IMR-90 (cell line): ENCODE measurements around the gene ID3. TPM values are rescaled to one million over a fixed set of nuclear protein-coding genes. Genes with fewer than 3 reads are reported as not detected.

Experiments
- ATAC-seq: fragments of 200-7000 bp; cut with Tn5 transposase; 2 replicates; pipeline ENCODE4 v1.9.1; 2020; ENCODE audit warnings: low read depth, mild to moderate bottlenecking, moderate library complexity
- BruUV-seq: library from RNA; stranded (reverse); fragments of 400-500 nt; replicated peaks from 2 replicates; lab custom pipeline; 2021; lab: Mats Ljungman, UMichigan
- CTCF ChIA-PET: fragments of 300-600 bp; formaldehyde crosslinking; extraction: SDS; loops from one replicate; lab custom pipeline; 2021; ENCODE audit warnings: antibody characterized with exemption; lab: Yijun Ruan, JAX
- POLR2A ChIA-PET: fragments of 300-600 bp; sonication (Branson Sonifier 250); formaldehyde crosslinking; loops from one replicate; lab custom pipeline; 2022; ENCODE audit warnings: antibody characterized with exemption; ENCODE audit not compliant: unreplicated experiment; lab: Charles Lee
- DNase-seq: peaks from one replicate; pipeline ENCODE4 v3.0.0; 2013
- H2AFZ ChIP-seq: replicated peaks from 2 replicates; pipeline ENCODE3; 2013; ENCODE audit warnings: low read length, mild to moderate bottlenecking; ENCODE audit not compliant: poor library complexity
- H2AK5ac ChIP-seq: 2 replicates; pipeline ENCODE4 v1.6.1; 2013; ENCODE audit warnings: low read depth, low read length, inconsistent platforms
- H2AK9ac ChIP-seq: replicated peaks from 2 replicates; pipeline ENCODE3; 2013; ENCODE audit warnings: mild to moderate bottlenecking, low read depth, low read length, moderate library complexity; ENCODE audit not compliant: poor library complexity
- H2BK120ac ChIP-seq: 2 replicates; pipeline ENCODE4 v1.6.1; 2013; ENCODE audit warnings: low read depth, low read length, inconsistent platforms
- H2BK15ac ChIP-seq: 3 replicates; pipeline ENCODE4 v1.6.1; 2013; ENCODE audit warnings: low read depth, low read length, inconsistent platforms
- H2BK20ac ChIP-seq: 2 replicates; pipeline ENCODE4 v1.6.1; 2013; ENCODE audit warnings: low read depth, mild to moderate bottlenecking, inconsistent platforms, low read length, moderate library complexity
- H2BK5ac ChIP-seq: 2 replicates; pipeline ENCODE4 v1.6.1; 2013; ENCODE audit warnings: mild to moderate bottlenecking, low read depth, low read length, inconsistent platforms; ENCODE audit not compliant: poor library complexity, severe bottlenecking
- H3K14ac ChIP-seq: replicated peaks from 2 replicates; pipeline ENCODE4 v1.6.1; 2013; ENCODE audit warnings: low read depth, low read length, inconsistent platforms
- H3K18ac ChIP-seq: 2 replicates; pipeline ENCODE4 v1.6.1; 2013; ENCODE audit warnings: low read depth, low read length, control low read depth
- H3K23ac ChIP-seq: 2 replicates; pipeline ENCODE4 v1.6.1; 2013; ENCODE audit warnings: low read depth, low read length, inconsistent platforms
- H3K27ac ChIP-seq: 2 replicates; pipeline ENCODE4 v1.5.1; 2013; ENCODE audit warnings: mild to moderate bottlenecking, control low read depth, low read length; ENCODE audit not compliant: insufficient read depth
- H3K27me3 ChIP-seq: 2 replicates; pipeline ENCODE4 v1.6.1; 2013; ENCODE audit warnings: low read length; ENCODE audit not compliant: control insufficient read depth, insufficient read depth
- H3K36me3 ChIP-seq: 2 replicates; pipeline ENCODE4 v1.6.1; 2013; ENCODE audit warnings: low read length, mixed read lengths; ENCODE audit not compliant: control insufficient read depth, insufficient read depth
- H3K4ac ChIP-seq: 2 replicates; pipeline ENCODE4 v1.6.1; 2013; ENCODE audit warnings: low read depth, low read length, inconsistent platforms
- H3K4me1 ChIP-seq: 2 replicates; pipeline ENCODE4 v1.6.1; 2013; ENCODE audit warnings: low read length, mixed read lengths; ENCODE audit not compliant: control insufficient read depth, insufficient read depth
- H3K4me2 ChIP-seq: 2 replicates; pipeline ENCODE4 v1.6.1; 2013; ENCODE audit warnings: low read depth, mild to moderate bottlenecking, control low read depth, low read length, moderate library complexity
- H3K4me3 ChIP-seq: 2 replicates; pipeline ENCODE4 v1.5.1; 2013; ENCODE audit warnings: low read depth, mild to moderate bottlenecking, control low read depth, low read length, moderate library complexity; ENCODE audit not compliant: insufficient read depth
- H3K56ac ChIP-seq: 2 replicates; pipeline ENCODE4 v1.6.1; 2013; ENCODE audit warnings: low read length, inconsistent platforms; ENCODE audit not compliant: insufficient read depth; ENCODE audit errors: extremely low read depth
- H3K79me1 ChIP-seq, 2 experiments: 2 replicates each; pipeline ENCODE4 v1.6.1; 2013; ENCODE audit warnings: low read length in 2 of 2, inconsistent platforms in 1 of 2, low read depth in 1 of 2
- H3K9ac ChIP-seq: 2 replicates; pipeline ENCODE4 v1.6.1; 2013; ENCODE audit warnings: low read depth, low read length, control low read depth
- H3K9me1 ChIP-seq: 2 replicates; pipeline ENCODE4 v1.6.1; 2013; ENCODE audit warnings: low read length, inconsistent platforms; ENCODE audit not compliant: insufficient read depth
- H3K9me3 ChIP-seq: 2 replicates; pipeline ENCODE4 v1.6.1; 2013; ENCODE audit warnings: low read length; ENCODE audit not compliant: control insufficient read depth, insufficient read depth
- H4K20me1 ChIP-seq: 2 replicates; pipeline ENCODE4 v1.6.1; 2013; ENCODE audit warnings: low read length, inconsistent platforms; ENCODE audit not compliant: insufficient read depth
- H4K5ac ChIP-seq: 2 replicates; pipeline ENCODE4 v1.6.1; 2013; ENCODE audit warnings: mild to moderate bottlenecking, low read depth, low read length, control low read depth
- H4K8ac ChIP-seq, 2 experiments: 2 replicates each; pipeline ENCODE4 v1.6.1; 2013; ENCODE audit warnings: low read depth in 2 of 2, low read length in 2 of 2, control low read depth in 1 of 2, inconsistent platforms in 1 of 2
- H4K91ac ChIP-seq: 2 replicates; pipeline ENCODE4 v1.6.1; 2013; ENCODE audit warnings: low read depth, low read length, inconsistent platforms; ENCODE audit not compliant: insufficient read depth
- CEBPB ChIP-seq: IDR thresholded peaks from 2 replicates; pipeline ENCODE4 v1.6.1; 2012; ENCODE audit warnings: low read depth, low read length, improper control_type of control experiment
- CTCF ChIP-seq: conservative IDR thresholded peaks from 2 replicates; pipeline ENCODE4 v1.5.1; 2012; ENCODE audit warnings: mild to moderate bottlenecking, low read depth, low read length, improper control_type of control experiment
- FOS ChIP-seq: fragments of 150-350 bp; IDR thresholded peaks from 2 replicates; pipeline ENCODE4 v1.6.1; 2016; ENCODE audit warnings: low read depth, low read length
- MAFK ChIP-seq: IDR thresholded peaks from 2 replicates; pipeline ENCODE4 v1.6.1; 2012; ENCODE audit warnings: low read depth, low read length, improper control_type of control experiment
- RFX5 ChIP-seq: IDR thresholded peaks from 2 replicates; pipeline ENCODE4 v1.8.0; 2012; ENCODE audit warnings: low read depth, mild to moderate bottlenecking, low read length, moderate library complexity
- SMC3 ChIP-seq: fragments of 150-350 bp; IDR thresholded peaks from 2 replicates; pipeline ENCODE4 v1.6.1; 2016; ENCODE audit warnings: low read depth, mild to moderate bottlenecking, antibody characterized with exemption, low read length, moderate library complexity
- WGBS, 2 experiments: methylation state at CpG; one replicate each; pipeline versions ENCODE4 v1.1.5 to v1.1.7; 2013; ENCODE audit warnings: missing lambda C conversion rate in 2 of 2; ENCODE audit not compliant: insufficient read length in 1 of 2; ENCODE audit errors: extremely low coverage in 2 of 2; 5-methylcytosine and 5-hydroxymethylcytosine counted together
- dilution Hi-C: fragments of 300-500 bp; cut with HindIII; formaldehyde crosslinking; loops from one replicate; pipeline ENCODE4 v1.14.3; 2018; ENCODE audit warnings: low sequenced_read_pairs; ENCODE audit not compliant: unreplicated experiment
- in situ Hi-C: fragments of 300-500 bp; cut with MboI; formaldehyde crosslinking; loops from 3 replicates; pipeline ENCODE4 v1.14.3; 2019; ENCODE audit warnings: low sequenced_read_pairs, inconsistent platforms, mixed read lengths
- intact Hi-C: fragments of 100-400 bp; cut with micrococcal nuclease; formaldehyde crosslinking; loops from 2 replicates; pipeline ENCODE4 v1.10.0; 2022
- polyA plus RNA-seq, 3 experiments: library from polyadenylated mRNA; depleted of rRNA; stranded (reverse); fragments of >200 nt; gene quantifications; 2 replicates each; pipeline ENCODE4 v1.2.3, GENCODE V29; 2012; ENCODE audit warnings: low replicate concordance in 1 of 3
- total RNA-seq: library from RNA; depleted of rRNA; stranded (reverse); fragments of >200 nt; gene quantifications from 2 replicates; pipeline ENCODE4 v1.2.3, GENCODE V29; 2012

The ID3 gene
- total and polyA plus RNA-seq, 2 of the 4 experiments (the other 2 are of a cell fraction): 109 to 304 TPM

- Histone ChIP-seq H3K9ac (peak overlapping the region; percentile 88), H2BK20ac (peak overlapping the region; percentile 97), H2AFZ (peak overlapping the region; percentile 35), H3K9me3 (no peaks in the 10 kb centered on the region), H2BK120ac (peak overlapping the region; percentile 98), H4K5ac (peak overlapping the region; percentile 98), H3K4ac (peak overlapping the region; percentile 97), H3K9me1 (peaks cover 15% of the 10 kb centered on the region), H2BK15ac (peak overlapping the region; percentile 99), H2AK9ac (no peak overlapping the region), H2BK5ac (peak overlapping the region; percentile 92), H3K27me3 (no peaks in the 10 kb centered on the region), H3K56ac (peak overlapping the region; percentile 96), H4K91ac (peak overlapping the region; percentile 99), H3K79me1 (peaks cover 16 to 49% of the 10 kb centered on the region in 2 experiments; a peak in 3 of 4 replicates), H3K4me1 (peaks cover 32% of the 10 kb centered on the region), H4K8ac (peak overlapping the region; percentile 70 to 95), H3K4me3 (no peak overlapping the region), H4K20me1 (peaks cover 31% of the 10 kb centered on the region), H3K14ac (peak overlapping the region; percentile 97), H3K27ac (peak overlapping the region; percentile 91), H3K36me3 (peaks cover 16% of the 10 kb centered on the region), H3K4me2 (peak overlapping the region; percentile 82), H3K23ac (peak overlapping the region; percentile 99), H3K18ac (peak overlapping the region; percentile 84), H2AK5ac (peak overlapping the region; percentile 95)
- DNase-seq (no peak), ATAC-seq (no peak)
- intact Hi-C loops: no loop called here
- POLR2A ChIA-PET: no interaction called here
- WGBS, 2 experiments: 100% methylated on average over 1 of the region's 6 CpGs; no CpG with 5 or more reads in 1 of the 2 experiments
- no TSS peak for BruUV-seq
- dilution Hi-C loops: no loop called here
- CTCF ChIA-PET: interaction anchor here (1.2 kb wide), 1 partner anchor 21 kb away, joined by 3 read pairs; no protein-coding TSS in a partner anchor
- in situ Hi-C loops: no loop called here
- TF ChIP-seq MAFK (no peak), FOS (no peak), RFX5 (no peak), SMC3 (no peak), CEBPB (no peak), CTCF (no peak)
These were observed 1.9 kb upstream of the ID3 start for GRCh38 chr1:23561076-23561812.
